GM15510 (cell line): ENCODE measurements around the gene RAB31.

ENCODE experiments used
- POLR2A ChIP-seq: IDR thresholded peaks from 3 replicates; pipeline ENCODE4 v1.6.1; 2011; ENCODE audit warnings: borderline replicate concordance; ENCODE audit not compliant: insufficient read length; ENCODE audit errors: extremely low read depth

Gene RAB31

GRCh38 chr18:9848170-9848879 lies 140.2 kb downstream of the RAB31 start:
- no peak for TF ChIP-seq POLR2A

- TF ChIP-seq POLR2A = no peak
These were observed 141.5 kb downstream of the RAB31 start for GRCh38 chr18:9849407-9850283.

- no peak for TF ChIP-seq POLR2A
These were observed 142.2 kb downstream of the RAB31 start for GRCh38 chr18:9850309-9850708.

- no peak for TF ChIP-seq POLR2A
These were observed 143.4 kb downstream of the RAB31 start for GRCh38 chr18:9851511-9851910.

GRCh38 chr18:9852266-9853081 lies 144.4 kb downstream of the RAB31 start:
- no peak for TF ChIP-seq POLR2A

GRCh38 chr18:9854801-9855676 lies 146.9 kb downstream of the RAB31 start:
- no peak for TF ChIP-seq POLR2A

GRCh38 chr18:9855681-9856080 lies 147.6 kb downstream of the RAB31 start:
- TF ChIP-seq POLR2A = no peak

GRCh38 chr18:9856092-9856491 lies 148.0 kb downstream of the RAB31 start:
- TF ChIP-seq POLR2A = no peak

GRCh38 chr18:9858642-9859041 lies 150.5 kb downstream of the RAB31 start:
- no peak for TF ChIP-seq POLR2A

GRCh38 chr18:9859232-9859631 lies 151.1 kb downstream of the RAB31 start:
- TF ChIP-seq POLR2A = no peak

GRCh38 chr18:9860682-9861081 lies 152.6 kb downstream of the RAB31 start:
- no peak for TF ChIP-seq POLR2A

- TF ChIP-seq POLR2A = no peak
These were observed 153.1 kb downstream of the RAB31 start for GRCh38 chr18:9861157-9861556.

- TF ChIP-seq POLR2A = no peak
These were observed 153.8 kb downstream of the RAB31 start for GRCh38 chr18:9861933-9862332.

- TF ChIP-seq POLR2A = no peak
These were observed 154.6 kb downstream of the RAB31 start for GRCh38 chr18:9862686-9863085.
